Left ventricle myocardium inferior (tissue), 1 donor: ENCODE data around the gene GLI2. TPM values are rescaled to one million over a fixed set of nuclear protein-coding genes. Genes with fewer than 3 reads are reported as not detected.

Experiments used
- DNase-seq: peaks from one replicate; pipeline ENCODE4 v3.0.0-alpha.2; 2020
- H3K27ac ChIP-seq: fragments of 200-600 bp; replicated peaks from 2 replicates; pipeline ENCODE4 v1.8.0; 2021
- H3K27me3 ChIP-seq: fragments of 200-600 bp; 2 replicates; pipeline ENCODE4 v1.8.0; 2021; ENCODE audit warnings: low read depth
- H3K36me3 ChIP-seq: fragments of 200-600 bp; 2 replicates; pipeline ENCODE4 v1.8.0; 2021
- H3K4me1 ChIP-seq: fragments of 200-600 bp; 2 replicates; pipeline ENCODE4 v1.8.0; 2021
- H3K4me3 ChIP-seq: fragments of 200-600 bp; 2 replicates; pipeline ENCODE4 v1.8.0; 2021; ENCODE audit warnings: mild to moderate bottlenecking, moderate library complexity
- H3K9me3 ChIP-seq: fragments of 200-600 bp; replicated peaks from 2 replicates; pipeline ENCODE4 v1.8.0; 2021
- CTCF ChIP-seq: fragments of 200-600 bp; IDR thresholded peaks from 2 replicates; pipeline ENCODE4 v1.8.0; 2021; ENCODE audit warnings: antibody characterized with exemption, mild to moderate bottlenecking, borderline replicate concordance
- intact Hi-C: fragments of 100-400 bp; cut with micrococcal nuclease; formaldehyde crosslinking; loops from one replicate; pipeline ENCODE4 v1.11.0; 2022
- total RNA-seq: library from RNA; stranded (reverse); fragmentation: NEBNext Ultra II Directional; extraction: Animal tissue kit (Norgen Biotek cat#: 25700); gene quantifications from one replicate; pipeline ENCODE4 v1.2.1, GENCODE V29; 2021
- donor health status: DM: no; HTN: yes; CAD: no; lungs with severe emphysema.

Gene GLI2
- total RNA-seq, 1 donor from 2014 or later = 2.4 TPM

- TF ChIP-seq CTCF = no peak
- H3K27me3 ChIP-seq = peaks cover 98% of the 10 kb centered on the region
- H3K4me3 ChIP-seq = no peak overlapping the region
- H3K4me1 ChIP-seq = peaks cover 32% of the 10 kb centered on the region
- no peak overlapping the region for H3K27ac ChIP-seq
- intact Hi-C loops = no loop called here
- H3K9me3 ChIP-seq = no peaks in the 10 kb centered on the region
- no peaks in the 10 kb centered on the region for H3K36me3 ChIP-seq
- no peak for DNase-seq
These were observed 2.3 kb upstream of the GLI2 start for GRCh38 chr2:120733238-120733932.

GRCh38 chr2:120734930-120735651 lies 577 bp upstream of the GLI2 start:
- TF ChIP-seq CTCF = no peak
- H3K36me3 ChIP-seq = no peaks in the 10 kb centered on the region
- no peaks in the 10 kb centered on the region for H3K9me3 ChIP-seq
- peak overlapping the region; percentile 81 for H3K27ac ChIP-seq
- DNase-seq = no peak
- intact Hi-C loops = no loop called here
- peaks cover 100% of the 10 kb centered on the region for H3K27me3 ChIP-seq
- H3K4me3 ChIP-seq = peak overlapping the region; percentile 69
- H3K4me1 ChIP-seq = peaks cover 32% of the 10 kb centered on the region

DNA sequence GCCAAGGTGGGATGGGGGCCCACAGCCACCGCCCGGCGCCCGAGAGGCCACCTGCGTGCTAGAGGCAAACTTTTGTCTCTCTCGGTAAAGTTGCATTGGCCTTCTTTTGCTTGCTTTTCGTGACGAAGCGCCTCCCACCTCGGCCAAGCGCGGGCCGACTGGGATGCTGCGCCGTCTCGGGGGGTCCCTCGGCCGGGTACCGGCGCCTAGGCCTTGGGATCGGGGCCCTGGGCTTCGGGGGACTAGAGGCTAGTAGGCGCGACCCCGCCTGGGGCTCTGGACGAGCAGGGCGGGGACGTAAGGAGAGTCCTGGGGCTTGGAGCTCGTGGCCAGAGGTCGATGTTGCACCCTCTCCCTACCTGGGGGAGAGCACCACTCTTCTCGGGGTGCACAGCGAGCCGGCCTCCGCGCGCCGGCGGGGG lies 545 bp downstream of the GLI2 start:
- no peak for TF ChIP-seq CTCF
- Histone ChIP-seq H3K4me3 (peak overlapping the region; percentile 69), H3K4me1 (peaks cover 32% of the 10 kb centered on the region), H3K27me3 (peaks cover 100% of the 10 kb centered on the region), H3K36me3 (no peaks in the 10 kb centered on the region), H3K9me3 (no peaks in the 10 kb centered on the region), H3K27ac (peak overlapping the region; percentile 81)
- no peak for DNase-seq
- intact Hi-C loops = no loop called here

GRCh38 chr2:120736624-120737339 lies 1.1 kb downstream of the GLI2 start:
- H3K4me1 ChIP-seq = peaks cover 34% of the 10 kb centered on the region
- H3K4me3 ChIP-seq = peak overlapping the region; percentile 69
- H3K9me3 ChIP-seq = no peaks in the 10 kb centered on the region
- peaks cover 100% of the 10 kb centered on the region for H3K27me3 ChIP-seq
- no peak for TF ChIP-seq CTCF
- H3K27ac ChIP-seq = peak overlapping the region; percentile 81
- intact Hi-C loops = no loop called here
- H3K36me3 ChIP-seq = no peaks in the 10 kb centered on the region
- peak; percentile 48 for DNase-seq

DNA sequence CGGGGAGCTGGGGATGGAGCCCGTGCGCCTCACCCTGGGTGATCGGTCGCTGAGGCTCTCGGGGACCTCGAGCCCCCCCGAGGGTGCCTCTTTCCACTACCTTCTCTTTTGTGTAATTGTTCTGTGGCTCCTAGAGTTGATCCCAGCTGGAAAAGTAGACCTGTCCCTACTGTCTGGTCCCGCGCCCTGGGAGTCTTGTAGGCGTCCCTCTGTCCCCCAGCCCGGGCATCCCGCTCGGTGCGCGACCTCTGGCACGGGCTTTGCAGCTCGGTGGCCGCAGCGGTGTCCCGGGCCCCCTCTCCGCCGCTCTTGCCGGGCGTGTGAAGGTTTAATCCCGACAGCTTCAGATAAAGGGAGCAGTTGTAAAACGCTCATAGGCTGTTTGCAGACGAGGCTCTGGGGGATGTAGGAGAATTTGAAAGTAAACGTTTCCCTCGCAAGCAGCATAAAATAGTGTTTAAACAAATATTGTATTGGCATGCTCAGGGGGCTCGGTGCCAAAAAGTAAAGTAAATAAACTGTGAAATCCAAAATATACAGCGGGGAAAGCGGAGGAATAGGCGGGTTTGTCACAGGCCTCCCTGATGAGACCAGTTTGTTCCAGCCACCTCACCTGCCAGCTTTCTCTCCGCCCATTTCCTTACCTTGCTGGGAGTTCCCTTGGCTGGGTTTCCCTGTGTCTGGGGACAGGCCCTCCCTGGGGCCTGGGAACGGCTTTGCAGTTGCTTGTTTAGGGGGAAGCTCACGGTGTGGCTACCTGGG lies 1.9 kb downstream of the GLI2 start:
- intact Hi-C loops = no loop called here
- no peak for DNase-seq
- TF ChIP-seq CTCF = no peak
- H3K4me1 ChIP-seq = peaks cover 37% of the 10 kb centered on the region
- H3K4me3 ChIP-seq = peak overlapping the region; percentile 69
- H3K9me3 ChIP-seq = no peaks in the 10 kb centered on the region
- H3K36me3 ChIP-seq = no peaks in the 10 kb centered on the region
- peaks cover 100% of the 10 kb centered on the region for H3K27me3 ChIP-seq
- peak overlapping the region; percentile 43 for H3K27ac ChIP-seq
